ENCODE results near the gene APOC4.
"Not testable (repeated sequence)": the region's sequence is repeated elsewhere in the genome, so short reads cannot be mapped to it uniquely, and the experiment has no call there.

Gene APOC4

DNA sequence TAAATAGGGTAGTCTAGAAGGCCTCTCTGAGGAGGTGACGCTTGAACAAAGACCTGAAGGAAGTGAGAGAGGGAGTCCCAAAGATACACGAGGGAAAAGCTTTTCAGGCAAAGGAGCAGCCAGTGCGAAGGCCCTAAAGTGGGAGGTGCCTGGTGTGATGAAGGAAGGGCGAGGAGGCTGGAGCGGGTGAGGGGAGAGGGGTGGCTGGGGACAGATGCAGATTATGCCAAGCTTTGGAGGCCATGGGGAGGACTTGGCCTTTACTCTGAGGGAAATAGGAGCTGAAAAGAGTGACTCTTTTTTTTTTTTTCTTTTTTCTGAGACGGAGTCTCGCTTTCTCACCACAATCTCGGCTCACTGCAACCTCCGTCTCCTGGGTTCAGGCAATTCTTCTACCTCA is 16.1 kb downstream of the APOC4 start:
- DNase-seq (ENCODE audit: low spot score): no peak

DNA sequence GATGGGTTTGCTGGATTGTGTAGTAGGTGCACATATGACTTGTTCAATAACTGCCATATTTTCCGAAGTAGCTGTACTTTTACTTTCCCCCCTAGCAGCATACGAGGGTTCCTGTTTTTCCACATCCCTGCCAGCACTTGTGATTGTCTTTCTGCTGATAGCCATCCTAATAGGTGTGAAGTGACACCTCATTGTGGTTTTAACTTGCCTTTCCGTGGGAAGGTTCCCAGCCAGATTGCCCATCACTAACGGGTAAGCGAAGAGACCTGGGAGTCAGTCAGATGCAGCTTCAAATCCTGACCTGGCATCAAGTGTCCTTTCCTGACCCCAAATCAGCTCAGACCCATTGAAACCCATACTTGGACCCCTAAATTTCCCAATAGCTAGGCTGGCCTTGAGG is 17.7 kb downstream of the APOC4 start:
- no peak for DNase-seq (ENCODE audit: low spot score)

DNA sequence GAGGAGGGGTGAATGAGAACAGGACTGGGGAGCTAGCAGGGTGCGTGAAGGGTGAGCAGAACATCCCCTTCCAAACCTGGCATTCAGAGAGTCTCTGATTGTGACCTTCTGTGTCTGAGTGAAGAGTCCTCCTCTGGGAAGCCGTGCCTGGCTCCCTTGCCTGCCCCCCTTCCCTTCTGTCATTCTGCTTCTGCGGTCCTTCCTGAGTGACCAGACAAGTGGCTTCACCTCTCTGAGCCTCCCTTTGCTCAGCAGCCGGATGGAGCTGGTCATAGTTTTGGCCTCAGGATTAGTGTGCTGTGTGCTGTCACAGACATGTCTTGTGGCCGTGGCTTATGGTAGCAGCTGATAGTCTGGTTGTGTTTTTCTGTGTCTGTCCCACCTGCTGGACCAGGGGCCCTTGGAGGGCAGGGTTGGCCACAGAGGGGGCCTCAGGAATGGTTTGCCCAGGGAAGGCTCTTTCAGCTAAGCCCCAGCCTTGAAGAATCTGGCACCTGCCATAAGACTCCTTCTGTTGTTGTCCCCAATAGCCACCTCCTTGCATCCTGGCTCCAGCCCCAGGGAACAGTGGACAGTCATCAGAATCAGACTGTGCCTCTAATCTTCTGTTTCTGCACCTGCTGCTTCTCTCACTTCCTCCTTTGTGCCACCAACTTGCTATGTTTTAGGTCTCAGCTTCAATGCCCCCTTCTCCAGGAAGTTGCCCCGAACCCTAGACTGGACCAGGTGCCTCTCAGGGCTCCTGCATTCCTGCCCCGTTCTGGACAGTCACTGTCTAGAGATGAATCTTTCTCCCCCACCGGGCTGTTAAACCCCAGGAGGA is 19.1 kb downstream of the APOC4 start:
- no peak for DNase-seq (ENCODE audit: low spot score)

DNA sequence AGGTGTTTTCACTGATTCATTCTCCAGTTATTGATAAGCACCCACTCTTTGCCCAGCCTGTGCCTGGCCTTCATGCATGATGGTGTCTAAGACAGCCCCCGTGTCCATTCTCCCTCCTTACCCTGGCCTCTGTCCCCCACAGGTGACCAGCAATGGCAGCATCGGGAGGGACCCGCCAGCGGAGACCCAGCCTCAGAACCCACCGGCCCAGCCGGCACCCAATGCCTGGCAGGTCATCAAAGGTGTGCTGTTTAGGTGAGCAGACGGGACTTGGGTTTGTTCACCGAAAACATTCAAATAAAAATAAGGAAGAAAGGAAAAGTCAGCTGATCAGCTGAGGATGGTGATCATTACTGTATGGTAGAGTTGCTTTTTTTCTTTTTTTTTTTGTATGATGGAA is 19.8 kb downstream of the APOC4 start:
- no peak for DNase-seq (ENCODE audit: low spot score)

DNA sequence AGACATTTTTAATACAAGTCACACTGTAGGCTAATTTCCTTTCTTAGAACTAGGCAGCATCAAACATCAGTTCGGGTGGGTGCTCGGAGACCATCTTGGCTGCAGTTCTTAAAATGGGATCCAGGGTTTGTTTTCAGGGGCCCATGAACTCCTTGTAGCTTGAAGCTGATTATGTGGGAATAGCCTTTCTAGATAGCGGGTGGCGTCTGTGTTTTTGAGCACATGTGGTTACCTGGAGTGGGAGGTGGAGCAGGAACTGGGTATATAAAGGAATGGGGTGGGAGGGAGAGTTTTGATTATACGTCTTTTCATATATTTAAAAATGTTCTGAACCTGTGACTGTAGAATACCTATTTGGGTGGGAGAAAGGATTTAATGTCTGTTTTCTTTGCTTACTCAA is 26.1 kb downstream of the APOC4 start:
- DNase-seq (ENCODE audit: low spot score): no peak

DNA sequence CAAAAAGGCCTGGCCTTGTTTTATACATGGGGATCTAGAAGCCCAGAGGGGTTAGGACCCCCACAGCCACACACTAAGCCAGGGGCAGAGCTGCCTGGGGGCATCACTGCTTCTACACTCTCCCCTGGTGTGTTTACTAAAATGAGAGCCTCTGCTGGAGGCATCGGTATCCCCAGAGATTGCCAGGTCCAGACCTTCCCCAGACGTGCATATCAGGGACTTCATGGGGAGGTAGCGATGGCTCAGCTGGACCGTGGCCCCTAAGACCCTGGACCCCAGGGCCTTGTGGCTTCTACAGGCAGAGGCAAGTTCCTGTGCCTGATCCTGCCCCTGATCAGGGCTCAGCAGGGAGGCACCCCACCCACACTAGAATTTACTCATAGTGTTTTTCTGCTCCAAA is 26.6 kb downstream of the APOC4 start:
- DNase-seq (ENCODE audit: low spot score): no peak

DNA sequence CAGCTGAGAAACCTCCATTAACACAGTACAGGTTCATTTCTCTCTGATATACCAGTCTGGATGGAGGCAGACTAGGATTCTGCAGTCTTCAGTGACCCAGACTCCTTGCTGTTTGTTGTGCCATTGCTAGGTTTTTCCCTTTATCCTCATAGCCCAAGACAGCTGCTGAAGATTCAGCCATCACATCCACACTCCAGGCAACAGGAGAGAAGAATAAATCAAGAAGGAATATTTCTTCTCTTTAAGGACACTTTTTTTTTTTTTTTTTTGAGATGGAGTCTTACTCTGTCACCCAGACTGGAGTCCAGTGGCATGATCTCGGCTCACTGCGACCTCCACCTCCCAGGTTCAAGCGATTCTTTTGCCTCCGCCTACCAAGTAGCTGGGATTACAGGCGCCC is 27.4 kb downstream of the APOC4 start:
- no peak for DNase-seq (ENCODE audit: low spot score)

DNA sequence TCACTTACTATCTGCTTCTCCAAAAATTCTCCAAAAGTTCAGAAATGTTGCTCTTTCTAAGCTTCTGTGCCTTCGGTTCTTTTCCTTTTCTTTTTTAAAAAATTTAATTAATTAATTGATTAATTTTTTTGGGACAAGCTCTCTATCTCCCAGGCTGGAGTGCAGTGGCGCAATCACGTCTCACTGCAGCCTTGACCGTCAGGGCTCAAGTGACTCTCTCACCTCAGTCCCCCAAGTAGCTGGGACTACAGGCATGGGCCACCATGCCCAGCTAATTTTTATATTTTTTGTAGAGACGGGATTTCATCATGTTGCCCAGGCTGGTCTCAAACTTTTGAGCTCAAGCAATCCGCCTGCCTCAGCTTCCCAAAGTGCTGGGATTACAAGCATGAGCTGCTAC is 29.4 kb downstream of the APOC4 start:
- not testable (repeated sequence) for DNase-seq (ENCODE audit: low spot score)

DNA sequence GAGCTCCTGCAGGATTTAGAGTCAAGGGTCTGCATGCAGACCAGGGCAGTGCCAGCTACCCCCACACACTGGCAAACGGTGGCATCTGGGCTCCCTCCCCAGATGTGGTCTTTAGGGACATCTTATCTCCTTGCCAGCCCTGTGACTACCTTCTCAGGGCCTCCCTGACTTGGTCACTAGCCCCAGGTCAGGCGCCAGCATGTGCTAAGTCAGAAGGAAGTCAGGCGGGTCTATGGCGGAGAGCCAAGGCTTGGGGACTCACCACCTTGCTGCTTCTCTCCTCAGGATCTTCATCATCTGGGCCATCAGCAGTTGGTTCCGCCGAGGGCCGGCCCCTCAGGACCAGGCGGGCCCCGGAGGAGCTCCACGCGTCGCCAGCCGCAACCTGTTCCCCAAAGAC is 30.8 kb downstream of the APOC4 start:
- no peak for DNase-seq (ENCODE audit: low spot score)

DNA sequence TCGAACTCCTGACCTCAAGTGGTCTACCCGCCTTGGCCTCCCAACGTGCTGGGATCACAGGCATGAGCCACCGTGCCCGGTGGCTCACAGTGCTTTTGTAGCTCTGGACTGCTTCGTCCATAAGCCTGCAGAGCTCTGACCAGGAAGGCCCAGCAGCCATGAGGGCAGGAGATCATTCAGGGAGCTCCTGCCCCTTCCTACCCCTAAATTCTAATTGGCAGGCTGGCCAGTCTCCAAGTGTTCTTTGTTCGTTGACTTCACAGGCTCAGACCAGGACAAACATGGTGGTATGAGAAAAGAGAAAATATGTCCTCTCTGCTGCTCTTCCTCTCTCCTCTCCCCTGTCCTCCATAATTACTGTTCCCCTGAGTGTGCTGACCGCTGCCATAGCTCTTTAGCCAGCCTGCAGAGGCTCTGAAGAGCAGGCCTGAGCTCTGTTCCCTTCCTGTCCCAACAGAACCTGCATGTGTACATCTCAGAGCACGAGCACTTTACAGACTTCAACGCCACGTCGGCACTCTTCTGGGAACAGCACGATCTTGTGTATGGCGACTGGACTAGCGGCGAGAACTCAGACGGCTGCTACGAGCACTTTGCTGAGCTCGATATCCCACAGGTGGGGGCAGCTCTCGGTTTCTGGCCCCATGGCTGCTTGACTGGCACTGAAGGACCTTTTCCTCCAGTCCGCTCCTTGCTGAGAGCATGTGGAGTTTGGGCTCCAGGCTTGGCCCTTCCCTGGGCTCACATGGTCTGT is 32.1 kb downstream of the APOC4 start:
- no peak for DNase-seq (ENCODE audit: low spot score)

DNA sequence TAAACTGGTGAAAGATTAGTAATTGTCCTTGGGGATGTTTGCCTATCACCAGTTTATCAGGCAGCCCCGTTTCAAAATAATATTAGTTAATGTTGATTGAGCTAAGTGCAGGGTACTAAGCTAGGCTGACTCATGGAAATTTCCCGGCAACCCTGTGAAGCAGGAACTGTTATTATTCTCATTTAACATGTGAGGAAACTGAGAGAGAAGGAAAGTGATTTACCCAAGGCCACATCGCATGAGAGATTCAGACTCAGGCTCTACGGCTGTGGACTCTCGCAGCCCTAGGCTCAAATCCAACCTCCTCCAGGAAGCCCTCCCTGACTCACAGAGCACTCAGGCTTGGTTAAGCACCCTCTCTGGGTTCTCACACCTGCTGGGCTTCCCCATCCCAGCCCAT is 32.8 kb downstream of the APOC4 start:
- no peak for DNase-seq (ENCODE audit: low spot score)

DNA sequence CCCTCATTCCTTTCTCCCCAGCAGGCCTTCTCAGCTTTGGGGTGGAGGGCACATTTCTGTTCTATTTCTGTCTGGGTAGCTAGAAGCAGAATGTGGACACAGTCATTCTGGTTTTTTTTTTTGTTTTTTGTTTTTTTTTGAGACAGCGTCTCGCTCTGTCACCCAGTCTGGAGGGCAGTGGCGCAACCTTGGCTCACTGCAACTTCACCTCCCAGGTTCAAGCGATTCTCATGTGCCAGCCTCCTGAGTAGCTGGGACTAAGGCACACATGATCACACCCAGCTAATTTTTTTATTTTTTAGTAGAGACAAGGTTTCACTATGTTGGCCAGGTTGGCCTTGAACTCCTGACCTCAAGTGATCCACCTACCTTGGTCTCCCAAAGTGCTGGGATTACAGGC is 33.4 kb downstream of the APOC4 start:
- DNase-seq (ENCODE audit: low spot score): no peak

DNA sequence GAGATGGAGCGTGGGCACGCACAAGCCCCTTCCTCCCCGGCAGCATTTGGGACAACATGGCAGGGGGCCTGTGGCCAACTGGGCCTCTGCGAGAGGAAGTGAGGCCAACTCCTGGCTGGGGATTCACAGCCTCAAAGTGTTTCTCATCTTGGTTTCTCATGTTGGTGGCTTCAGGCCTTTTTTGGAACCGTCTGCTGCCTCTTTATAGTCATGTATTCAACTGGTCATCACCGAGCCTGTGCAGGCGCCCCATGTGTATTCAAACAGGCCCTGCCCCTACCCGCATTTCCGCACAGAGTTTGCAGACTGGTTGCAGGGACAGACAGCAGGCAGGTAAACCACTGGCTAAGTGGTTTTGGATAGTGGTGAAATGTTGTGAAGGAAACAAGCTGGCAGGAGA is 42.0 kb downstream of the APOC4 start:
- DNase-seq (ENCODE audit: low spot score): no peak

DNA sequence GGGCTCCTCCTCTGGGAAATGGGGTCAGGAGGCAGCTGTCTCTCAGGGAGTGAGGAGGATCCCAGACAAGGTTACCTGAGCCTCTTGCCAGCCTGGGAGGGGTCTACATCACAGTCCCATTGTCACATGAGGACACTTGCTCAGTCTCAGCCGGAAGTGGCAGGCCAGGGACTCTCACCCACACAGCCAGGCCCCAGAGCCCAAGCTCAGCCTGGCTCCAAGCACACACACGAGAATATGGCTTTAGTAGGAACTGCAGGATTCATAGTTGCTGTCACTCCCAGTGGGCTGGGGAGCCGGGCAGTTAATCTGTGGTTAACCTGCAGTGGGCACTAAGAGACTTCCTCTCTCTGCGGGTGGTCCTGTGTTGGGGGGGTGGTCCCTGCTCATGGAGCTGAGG is 43.4 kb downstream of the APOC4 start:
- no peak for DNase-seq (ENCODE audit: low spot score)

DNA sequence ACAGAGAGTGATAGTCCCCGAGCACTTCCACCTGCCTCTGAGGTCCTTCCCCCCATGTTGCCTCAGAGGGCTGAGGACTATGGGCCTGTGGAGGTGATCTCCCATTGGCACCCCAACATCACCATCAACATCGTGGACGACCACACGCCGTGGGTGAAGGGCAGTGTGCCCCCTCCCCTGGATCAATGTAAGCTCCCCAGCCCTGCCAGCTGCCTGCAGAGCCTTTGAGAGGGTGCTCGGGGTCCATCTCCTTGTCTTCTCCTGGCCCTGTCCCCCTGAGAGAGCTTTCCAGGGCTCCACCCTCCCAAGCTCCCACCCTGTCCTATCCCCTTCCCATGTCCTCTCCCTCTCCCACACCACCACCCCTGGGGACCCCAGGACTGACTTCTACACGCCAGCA is 44.4 kb downstream of the APOC4 start:
- no peak for DNase-seq (ENCODE audit: low spot score)

DNA sequence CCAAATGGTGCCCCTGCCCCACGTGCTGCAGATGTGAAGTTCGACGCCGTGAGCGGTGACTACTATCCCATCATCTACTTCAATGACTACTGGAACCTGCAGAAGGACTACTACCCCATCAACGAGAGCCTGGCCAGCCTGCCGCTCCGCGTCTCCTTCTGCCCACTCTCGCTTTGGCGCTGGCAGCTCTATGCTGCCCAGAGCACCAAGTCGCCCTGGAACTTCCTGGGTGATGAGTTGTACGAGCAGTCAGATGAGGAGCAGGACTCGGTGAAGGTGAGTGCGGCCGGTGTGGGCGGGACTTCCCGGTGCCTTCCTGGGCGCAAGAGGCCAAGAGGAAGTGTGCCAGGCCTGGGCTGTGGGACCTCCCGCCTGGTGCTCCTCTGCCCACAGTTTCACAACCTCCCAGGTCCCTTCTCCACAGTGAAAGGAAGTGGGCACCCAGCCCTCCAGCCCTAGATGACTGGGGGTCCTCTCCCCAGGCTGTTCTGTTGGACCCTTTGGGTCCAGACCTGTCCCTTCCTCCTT is 45.2 kb downstream of the APOC4 start:
- DNase-seq (ENCODE audit: low spot score): no peak

DNA sequence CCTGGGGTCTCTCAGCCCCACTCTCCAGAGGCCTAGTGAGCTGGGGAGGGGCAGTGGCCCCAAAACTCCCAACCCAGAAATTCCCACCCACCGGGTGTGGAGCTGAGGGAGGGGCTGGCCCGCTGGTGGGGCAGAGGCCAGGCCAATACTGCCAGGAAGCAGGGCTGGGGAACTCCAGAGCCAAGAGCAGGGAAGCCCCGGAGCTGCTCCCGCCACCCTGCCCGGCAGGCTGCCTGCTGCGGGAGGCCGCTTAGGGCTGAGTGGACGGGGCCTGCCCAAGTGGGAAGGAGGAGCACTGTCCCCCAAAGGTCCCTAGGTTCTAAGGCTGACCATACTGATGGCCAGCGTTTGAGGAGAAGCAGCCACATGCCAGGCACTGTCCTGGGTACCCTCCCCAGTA is 46.2 kb downstream of the APOC4 start:
- no peak for DNase-seq (ENCODE audit: low spot score)

DNA sequence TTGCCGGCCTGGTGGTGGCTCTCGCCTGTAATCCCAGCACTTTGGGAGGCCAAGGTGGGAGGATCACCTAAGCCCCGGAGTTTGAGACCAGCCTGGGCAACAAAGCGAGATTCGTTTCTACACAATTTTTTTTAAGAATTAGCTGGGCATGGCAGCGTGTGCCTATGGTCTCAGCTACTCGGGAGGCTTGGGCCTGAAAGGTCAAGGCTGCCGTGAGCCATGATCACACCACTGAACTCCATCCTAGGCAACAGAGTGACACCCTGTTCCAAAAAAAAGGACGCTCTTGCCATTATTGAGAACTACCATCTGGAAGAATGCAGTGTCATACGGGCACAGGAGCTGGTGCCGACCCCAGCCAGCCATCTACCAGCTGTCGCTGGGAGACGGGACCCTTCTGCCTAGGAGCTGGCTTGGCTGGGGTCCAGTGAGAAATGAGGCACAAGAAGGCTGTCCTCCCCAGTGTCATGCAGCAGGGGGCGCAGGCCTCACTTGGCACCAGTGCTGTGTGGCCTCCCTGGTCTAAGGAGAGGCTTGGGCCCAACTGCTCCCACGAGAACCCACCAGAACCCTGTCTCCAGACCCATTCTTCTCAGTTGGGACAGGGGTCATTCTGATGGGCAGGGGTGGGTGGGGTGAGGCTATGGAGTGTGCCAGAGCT is 47.0 kb downstream of the APOC4 start:
- DNase-seq (ENCODE audit: low spot score): no peak

DNA sequence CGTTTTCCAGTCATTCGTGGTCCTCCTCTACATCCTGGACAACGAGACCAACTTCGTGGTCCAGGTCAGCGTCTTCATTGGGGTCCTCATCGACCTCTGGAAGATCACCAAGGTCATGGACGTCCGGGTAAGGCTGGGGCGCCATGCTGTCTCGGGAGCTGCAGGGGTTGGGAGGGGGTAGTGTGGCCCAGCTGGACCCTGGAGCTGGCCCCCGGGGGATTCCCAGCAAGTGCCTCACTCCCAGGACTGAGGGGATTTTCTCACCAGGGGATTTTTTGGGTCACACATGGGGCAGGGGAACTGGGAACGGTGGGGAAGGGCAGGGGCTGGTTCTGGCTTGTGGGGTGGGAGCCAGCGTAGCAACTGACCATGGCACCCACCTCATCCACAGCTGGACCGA is 48.4 kb downstream of the APOC4 start:
- no peak for DNase-seq (ENCODE audit: low spot score)

DNA sequence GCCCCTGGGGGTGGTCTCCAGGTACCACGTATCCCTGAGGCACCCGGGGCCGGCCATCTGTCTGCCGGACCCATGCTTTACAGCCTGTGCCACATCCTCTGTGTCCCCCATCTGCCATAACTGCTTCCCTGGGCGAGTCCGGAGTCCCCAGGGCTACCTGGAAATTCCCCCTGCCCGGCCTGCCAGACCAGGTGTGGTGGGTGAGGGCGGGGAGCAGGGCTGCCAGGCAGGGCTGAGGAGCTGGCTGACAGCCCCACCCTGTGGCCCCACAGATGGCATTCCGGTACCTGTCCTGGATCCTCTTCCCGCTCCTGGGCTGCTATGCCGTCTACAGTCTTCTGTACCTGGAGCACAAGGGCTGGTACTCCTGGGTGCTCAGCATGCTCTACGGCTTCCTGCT is 48.9 kb downstream of the APOC4 start:
- DNase-seq (ENCODE audit: low spot score): no peak

DNA sequence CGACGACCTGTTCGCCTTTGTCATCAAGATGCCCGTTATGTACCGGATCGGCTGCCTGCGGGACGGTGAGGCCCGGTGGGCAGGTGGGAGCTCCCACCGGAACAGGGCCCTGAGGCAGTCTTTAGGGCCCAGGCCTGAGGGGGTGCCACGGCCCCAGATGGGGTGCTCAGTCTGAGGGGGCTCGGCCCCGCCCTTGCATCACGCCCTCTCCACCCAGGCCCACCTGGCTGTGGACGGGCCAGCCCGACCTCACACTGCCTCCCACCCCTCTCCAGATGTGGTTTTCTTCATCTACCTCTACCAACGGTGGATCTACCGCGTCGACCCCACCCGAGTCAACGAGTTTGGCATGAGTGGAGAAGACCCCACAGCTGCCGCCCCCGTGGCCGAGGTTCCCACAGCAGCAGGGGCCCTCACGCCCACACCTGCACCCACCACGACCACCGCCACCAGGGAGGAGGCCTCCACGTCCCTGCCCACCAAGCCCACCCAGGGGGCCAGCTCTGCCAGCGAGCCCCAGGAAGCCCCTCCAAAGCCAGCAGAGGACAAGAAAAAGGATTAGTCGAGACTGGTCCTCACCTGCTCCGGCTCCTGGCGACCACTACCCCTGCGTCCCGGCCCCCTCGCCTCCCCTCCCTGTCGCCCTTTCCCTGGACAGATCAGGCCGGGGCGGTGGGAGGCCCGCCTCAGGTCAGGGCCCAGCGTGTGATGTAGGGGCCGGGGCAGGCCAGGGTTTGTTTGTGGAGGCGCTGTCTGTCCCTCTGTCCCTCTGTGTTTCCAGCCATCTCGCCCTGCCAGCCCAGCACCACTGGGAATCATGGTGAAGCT is 50.5 kb downstream of the APOC4 start:
- no peak for DNase-seq (ENCODE audit: low spot score)

DNA sequence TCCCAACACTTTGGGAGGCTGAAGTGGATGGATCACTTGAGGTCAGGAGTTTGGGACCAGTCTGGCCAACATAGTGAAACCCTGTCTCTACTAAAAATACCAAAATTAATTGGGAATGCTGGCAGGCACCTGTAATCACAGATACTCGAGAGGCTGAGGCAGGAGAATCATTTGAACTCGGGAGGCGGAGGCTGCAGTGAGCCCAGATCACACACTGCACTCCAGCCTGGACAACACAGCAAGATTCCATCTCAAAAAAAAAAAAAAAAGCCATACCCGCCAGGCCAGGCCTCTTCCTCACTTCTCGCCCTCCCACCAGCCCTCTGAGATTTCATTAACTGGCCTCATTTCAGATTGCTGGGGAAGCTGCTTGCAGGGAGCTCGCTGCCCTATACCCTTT is 51.5 kb downstream of the APOC4 start:
- no peak for DNase-seq (ENCODE audit: low spot score)
